Globus pallidus (tissue), 1 donor: Measurements from ENCODE around the gene SRBD1.

Experiments used
- DNase-seq: peaks from one replicate; pipeline ENCODE4 v3.0.0-alpha.2; 2015; ENCODE audit warnings: low spot score

SRBD1 gene

DNA sequence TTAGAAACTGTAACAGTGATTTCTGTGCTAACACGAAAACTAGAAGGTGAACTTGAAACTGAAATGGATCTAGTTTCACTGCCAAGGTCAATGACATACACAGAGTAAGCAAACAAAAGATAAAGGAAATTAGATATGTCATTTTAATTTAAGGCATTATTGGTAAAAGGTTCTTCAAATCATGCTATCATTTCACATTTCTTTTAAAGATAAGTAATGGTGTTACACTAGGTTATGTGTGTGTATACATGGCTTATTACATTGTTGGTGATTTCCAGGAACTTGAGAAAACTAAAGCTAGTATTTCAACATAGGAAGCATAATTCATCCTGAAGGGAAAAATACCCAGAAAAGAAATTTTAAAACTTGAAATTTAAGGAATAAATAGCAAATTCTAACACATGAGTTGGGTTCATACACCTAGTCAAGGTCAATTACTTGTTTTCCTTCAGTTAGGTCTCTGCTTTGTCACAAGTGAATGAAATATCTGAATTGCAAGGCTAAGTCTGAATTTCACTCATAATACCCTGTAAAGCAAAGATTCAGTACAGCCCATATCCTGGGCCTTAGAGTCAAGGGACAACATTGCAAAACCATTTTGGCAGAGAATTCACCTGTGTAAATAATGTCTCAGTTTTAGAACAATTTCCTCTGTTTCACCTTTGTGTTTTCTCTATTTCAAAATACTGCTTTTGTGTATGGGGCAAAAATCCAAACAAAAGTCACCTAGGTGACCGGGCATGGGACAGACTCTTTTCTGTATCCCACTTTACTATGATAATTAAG is 141.6 kb downstream of the SRBD1 start:
- no peak for DNase-seq

GRCh38 chr2:45468279-45468678 is 142.8 kb downstream of the SRBD1 start:
- no peak for DNase-seq

- no peak for DNase-seq
These were observed 145.0 kb downstream of the SRBD1 start for GRCh38 chr2:45466053-45466452.

GRCh38 chr2:45460825-45461224 is 150.2 kb downstream of the SRBD1 start:
- no peak for DNase-seq

DNA sequence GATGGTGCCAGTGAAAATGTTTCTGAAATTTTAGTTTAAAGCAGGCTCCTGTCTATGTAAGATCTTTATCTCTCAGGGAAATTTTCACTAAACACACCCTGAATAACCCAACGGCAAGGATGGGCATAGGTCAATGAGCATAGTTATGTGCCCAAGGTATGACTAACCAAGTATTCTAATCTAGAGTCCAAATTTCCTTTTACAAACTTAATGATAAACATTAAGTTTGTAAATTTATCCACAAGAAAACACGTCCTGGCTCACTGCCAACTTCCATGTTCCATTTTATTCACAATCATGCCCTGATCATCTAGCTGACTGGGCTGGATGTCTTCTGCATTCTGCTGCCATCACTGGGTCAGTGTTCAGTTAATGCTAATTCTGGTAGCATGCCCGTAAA is 151.2 kb downstream of the SRBD1 start:
- no peak for DNase-seq

DNA sequence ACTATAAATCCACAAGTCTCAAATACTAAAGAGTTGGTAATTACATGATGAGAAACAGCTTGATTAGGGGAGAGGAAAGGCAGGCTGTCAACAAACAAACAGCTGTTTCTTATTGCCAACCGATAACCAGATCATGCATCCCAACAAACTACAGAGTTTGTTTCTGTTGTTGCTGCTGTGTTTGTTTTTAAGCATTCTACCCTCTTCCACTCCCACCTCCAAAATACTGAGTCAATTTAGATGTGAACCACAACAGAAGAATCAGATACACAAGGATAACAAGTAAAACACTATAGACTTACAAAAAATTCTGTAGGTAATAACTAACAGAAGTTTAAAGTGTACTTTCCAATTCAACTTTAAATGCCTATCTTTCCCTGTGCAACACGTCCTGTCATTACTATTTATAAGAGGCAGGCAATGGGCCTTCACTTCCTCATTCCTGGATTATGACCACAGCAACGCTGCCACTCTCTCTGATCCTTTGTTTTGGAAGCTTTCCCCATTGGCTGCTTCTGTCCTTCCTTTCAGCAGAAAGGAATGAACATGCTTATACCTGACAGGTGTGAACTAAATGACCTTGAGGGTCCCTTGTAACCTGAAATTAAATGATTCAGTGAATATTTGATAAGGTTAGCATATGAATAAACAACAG is 152.0 kb downstream of the SRBD1 start:
- no peak for DNase-seq

GRCh38 chr2:45457211-45457945 is 153.7 kb downstream of the SRBD1 start:
- no peak for DNase-seq

DNA sequence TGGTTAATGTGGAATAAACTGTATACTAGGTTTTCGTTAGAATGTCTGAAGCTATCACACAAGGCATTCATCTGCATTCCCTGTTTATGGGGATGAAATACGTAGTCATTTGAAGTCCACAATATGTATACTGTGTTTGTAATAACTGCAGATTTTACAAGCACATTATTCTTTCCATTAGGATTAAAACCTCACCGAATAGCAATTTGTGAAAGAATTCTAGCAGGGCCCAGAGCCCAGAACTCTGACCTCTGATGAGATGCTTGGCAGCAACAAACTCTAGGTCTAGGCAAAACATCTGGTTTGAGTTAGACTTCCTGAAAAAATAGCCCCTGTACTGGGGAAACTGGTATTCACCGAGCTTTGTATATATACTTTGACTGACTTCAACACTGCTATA is 158.2 kb downstream of the SRBD1 start:
- no peak for DNase-seq

- no peak for DNase-seq
These were observed 160.4 kb downstream of the SRBD1 start for GRCh38 chr2:45450634-45451033.

GRCh38 chr2:45448217-45448616 is 162.8 kb downstream of the SRBD1 start:
- no peak for DNase-seq

DNA sequence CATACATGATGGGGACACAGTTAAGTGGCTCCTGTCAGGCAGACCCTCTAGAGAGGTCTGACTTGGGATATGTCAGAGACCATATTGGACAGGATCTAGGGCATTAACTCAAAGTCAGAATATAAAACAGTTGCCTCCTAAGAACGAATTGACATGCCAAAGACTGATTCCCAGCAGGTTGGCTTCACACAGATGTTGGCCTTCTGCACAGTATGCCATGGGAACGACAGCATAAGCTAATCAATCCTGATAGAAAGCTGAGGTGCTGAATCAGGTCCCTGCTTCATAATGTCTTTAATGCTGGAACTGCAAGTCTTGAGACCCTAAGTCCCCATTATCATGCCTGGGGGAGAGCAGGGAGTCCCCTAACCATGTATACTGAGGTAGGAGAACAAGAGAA is 165.1 kb downstream of the SRBD1 start:
- no peak for DNase-seq

DNA sequence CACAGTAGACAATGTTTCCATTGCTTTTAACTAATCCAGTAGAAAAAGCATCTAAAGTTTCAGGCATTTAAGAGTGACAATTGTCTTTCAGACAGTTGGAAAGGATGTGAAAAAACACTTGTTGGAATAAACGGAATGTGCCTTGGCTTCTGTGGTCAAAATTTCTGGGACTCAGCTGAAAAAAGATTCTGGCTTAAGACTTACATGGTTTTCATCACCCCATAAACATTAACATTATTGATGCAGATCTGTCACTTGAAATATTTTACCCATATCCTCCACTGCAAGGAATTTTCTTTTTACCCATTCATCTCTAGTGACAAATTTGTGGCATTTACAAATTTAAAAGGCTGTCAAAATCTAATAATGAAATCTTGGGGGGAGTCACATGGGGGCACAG is 166.0 kb downstream of the SRBD1 start:
- DNase-seq: no peak

- DNase-seq: no peak
These were observed 168.1 kb downstream of the SRBD1 start for GRCh38 chr2:45443012-45443411.

DNA sequence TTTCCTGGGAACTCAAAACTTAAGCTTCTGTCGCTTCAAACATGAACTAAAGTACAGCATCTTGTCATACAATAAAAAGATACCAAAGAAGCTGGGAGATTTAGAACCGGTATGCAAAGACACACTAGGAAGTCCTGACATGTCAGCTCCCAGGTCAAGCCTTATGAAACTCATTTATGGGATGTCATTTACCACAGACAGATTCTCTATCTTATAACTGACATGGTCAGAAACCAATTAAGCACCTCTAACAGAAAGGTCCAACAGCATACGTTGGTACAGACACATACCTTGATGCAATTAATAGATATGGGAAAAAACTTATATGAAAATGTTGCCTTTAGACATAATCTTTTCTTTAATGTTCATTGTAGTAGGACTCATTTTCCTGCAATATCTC is 169.0 kb downstream of the SRBD1 start:
- DNase-seq: no peak

GRCh38 chr2:45441571-45441970 is 169.5 kb downstream of the SRBD1 start:
- no peak for DNase-seq

DNA sequence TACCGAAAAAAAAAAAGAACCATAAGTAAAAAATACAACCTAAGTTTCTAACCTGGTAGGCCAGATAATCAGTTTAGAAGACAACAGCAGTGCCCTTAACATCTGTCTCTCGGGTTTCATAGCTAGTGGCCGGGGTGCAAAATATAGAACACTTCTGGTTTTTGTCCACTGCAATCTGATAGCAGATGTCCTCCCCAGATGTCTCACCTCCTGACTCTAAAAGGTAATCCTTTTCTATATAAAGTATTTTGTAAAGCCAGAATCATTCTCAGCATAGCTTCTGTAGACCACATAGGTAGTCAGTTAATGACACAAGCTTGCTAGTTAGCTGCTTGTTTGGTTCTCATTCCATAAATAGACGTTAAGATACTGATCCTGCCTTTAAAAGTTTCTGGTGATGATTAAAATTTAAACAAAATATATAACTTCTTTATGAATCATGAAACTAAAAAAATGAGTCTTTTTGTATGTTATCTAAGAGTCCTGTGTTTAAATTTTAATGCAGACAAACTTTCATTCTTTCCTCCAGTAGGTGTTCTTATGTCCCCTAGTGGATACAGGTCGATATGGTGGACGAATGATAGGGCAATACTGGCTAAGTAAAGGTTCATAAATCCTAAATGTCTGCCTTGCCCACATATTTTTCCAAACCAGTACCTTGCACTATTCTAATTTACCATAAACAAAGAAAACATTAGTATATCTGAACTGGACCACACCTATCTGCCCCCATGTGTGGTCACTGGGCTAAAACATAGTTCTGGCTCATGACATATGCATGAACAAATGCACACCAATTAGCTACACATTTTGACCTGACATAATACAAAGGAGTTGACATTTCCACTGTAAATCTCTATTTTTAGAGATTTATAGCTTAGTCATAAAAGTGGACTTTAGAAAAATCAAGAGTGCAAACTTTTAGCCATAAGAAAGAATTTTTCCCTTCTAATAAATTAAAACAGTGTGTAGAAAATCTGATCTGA is 171.0 kb downstream of the SRBD1 start:
- DNase-seq: no peak

DNA sequence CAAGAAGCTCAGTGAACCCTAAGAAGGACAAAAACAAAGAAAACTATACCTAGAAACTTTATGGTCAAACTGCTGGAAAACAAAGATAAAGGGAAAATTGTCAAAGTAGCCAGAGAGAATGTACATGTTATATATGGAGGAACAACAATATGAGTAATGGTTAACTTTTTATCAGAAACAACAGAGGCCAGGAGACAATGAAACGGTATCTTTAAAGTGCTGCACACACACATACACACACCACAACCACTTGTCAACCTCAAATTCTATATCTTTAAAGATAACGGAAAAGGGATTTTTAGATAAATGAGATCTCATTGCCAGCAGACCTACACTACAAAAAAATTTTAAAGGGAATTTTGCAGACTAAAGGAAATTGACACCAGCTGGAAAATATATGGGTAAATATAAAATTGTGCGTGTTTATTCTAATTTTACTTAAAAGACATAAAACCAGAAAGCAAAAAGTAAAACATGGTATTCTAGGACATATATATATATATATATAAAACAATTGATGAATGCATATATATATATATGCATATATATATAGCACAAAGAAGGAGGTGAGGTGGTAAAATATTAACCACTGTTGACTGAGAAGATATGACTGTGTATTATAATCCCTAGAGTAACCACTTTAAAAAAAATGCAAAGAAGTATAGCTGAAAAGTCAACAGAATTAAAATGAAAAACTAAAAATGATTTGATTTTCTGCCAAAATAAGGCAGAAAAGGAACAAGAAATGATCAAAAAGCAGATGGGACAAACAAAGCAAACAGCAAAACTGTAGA is 172.0 kb downstream of the SRBD1 start:
- no peak for DNase-seq

GRCh38 chr2:45436456-45436855 is 174.6 kb downstream of the SRBD1 start:
- DNase-seq: no peak

DNA sequence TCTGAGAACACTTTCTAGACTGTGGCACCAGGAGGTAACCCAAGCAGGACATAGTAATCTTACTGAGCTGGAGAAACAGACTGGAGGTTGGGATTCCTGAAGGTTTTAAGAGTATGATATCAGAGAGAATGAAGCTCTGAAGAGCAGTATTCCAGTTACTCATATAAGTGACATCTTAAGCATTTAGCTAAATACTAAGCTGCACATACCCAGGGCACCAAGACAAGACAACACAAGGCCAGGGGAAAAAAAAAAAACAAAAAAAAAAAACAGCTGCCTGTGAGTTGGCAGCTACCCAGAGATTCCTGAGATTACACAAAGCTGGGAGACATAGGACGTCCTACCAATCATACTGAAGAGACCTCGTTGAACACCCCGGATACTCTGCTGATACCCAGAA is 175.8 kb downstream of the SRBD1 start:
- DNase-seq: no peak

DNA sequence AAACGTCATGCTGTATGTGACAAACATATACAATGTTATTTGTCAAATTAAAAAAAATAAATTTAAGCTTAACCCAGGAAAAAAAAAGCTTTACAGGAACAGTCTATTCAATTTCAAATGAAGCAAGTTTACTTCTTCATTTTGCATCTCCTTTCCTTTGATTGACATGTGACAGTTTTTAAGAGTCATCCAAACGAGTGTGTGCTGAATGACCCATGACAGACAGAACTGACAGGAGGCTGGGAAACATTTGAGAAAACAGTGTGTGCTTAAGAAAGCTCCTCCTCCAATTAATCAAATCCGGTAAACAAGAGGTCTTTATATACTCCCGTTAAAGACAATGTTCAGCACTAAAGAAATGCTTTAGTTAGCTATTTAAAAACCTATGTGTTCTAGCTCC is 177.7 kb downstream of the SRBD1 start:
- no peak for DNase-seq

DNA sequence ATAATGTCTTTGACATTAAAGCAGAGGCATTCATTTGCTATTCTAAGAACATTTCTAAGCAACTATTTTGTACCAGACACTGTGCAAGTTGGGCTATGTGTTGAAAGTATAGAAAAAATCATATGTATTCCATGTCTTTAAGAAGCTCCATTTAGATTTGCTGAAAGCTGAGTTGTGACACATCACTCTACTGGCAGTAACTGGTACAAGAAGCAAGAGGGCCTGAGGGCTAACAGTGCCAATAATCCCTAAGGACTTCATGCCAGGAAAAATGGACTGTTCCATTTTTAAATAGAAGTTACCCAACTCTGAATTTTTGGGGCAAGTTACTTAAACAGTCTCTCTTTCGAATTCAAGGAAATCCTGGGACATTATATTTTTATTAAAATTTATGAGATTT is 178.7 kb downstream of the SRBD1 start:
- DNase-seq: no peak
